HG03460 (cell line): Measurements from ENCODE around the gene AHRR.
"Not testable (repeated sequence)": the region's sequence is repeated elsewhere in the genome, so short reads cannot be mapped to it uniquely, and the experiment has no call there.

Experiments used
- ATAC-seq: cut with Tn5 transposase; IDR thresholded peaks from one replicate; pipeline ENCODE4 v1.9.1; 2021; ENCODE audit not compliant: unreplicated experiment

Gene AHRR

DNA sequence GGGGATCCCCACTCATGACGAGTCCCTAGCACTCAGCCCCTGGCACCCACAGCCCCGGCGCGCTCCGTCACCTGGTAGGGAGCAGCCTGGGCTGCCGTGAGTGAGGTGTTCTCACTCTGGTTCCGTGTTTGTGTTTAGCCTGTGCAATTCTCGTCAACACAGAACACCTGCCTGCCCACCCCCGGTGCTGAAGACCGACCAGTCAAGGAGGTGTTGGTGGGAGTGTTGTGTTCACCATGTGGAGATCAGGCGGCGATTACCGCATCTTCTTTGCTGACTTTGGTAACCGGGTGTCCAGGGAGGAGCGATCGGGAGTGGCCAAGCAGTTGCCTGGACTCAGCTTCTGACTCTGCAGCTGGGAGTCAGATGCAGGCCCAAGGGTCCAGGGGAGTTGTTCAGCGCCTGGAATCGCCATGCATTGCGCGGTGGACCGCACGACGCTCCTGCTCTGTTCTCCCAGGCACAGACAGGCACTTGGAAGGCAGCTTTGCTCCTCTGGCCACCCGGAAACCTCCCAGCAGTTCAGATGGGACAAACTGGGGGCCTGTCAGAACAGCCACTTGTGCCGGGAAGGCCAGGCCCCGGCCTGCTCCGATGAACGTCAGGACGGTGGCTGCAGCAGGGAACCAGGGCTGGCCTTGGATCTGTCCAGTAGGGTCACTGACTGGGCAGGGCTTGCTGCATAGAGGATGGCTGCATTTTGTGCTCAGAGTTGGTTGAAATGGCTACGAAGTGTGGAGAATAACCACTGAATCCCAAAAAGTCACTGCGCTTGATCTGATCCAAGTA lies 149.6 kb downstream of the AHRR start:
- no peak for ATAC-seq

DNA sequence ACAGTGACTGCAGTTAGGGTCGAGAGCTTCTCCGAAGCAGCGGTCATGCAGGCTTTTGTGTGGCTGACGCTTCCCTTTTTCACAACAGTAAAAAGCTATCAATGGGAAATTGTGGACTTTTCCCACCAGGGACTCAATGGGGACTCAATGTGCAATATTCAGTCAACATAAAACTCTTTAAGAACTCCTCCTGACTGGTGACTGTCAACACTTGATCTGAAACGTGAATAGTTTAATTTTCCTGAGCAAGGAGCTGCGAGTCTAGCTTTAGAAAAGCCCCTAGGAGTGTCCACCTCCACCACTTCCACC lies 150.2 kb downstream of the AHRR start:
- no peak for ATAC-seq

DNA sequence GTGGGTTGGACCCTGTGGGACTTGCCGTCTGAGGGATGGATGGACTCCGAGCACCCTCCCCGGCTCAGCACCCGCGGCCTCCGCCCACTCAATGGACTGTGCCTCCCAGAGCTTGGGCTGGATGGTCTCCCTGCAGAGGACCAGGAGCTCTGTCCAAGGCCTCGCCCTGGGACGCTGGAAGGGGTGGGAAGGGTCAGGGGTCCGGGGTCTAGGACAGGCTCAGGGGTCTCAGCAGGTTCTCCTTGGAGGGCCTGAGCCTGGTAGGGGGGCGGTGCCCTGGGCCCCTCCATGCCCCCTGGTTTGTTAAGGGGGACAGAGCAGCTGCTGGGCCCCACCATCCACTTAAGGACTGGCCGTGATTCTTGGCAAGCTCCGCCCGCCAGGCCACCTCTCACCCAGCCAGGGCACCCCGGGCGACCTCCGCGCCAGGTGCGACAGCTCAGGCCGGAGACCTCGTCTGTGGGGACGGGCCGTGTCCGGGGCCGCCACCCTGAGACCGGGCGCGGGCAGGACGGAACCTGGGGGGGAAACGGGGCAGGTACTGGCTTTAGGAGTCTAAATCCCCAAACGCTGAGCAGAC lies 150.7 kb downstream of the AHRR start:
- ATAC-seq: peak; percentile 15

DNA sequence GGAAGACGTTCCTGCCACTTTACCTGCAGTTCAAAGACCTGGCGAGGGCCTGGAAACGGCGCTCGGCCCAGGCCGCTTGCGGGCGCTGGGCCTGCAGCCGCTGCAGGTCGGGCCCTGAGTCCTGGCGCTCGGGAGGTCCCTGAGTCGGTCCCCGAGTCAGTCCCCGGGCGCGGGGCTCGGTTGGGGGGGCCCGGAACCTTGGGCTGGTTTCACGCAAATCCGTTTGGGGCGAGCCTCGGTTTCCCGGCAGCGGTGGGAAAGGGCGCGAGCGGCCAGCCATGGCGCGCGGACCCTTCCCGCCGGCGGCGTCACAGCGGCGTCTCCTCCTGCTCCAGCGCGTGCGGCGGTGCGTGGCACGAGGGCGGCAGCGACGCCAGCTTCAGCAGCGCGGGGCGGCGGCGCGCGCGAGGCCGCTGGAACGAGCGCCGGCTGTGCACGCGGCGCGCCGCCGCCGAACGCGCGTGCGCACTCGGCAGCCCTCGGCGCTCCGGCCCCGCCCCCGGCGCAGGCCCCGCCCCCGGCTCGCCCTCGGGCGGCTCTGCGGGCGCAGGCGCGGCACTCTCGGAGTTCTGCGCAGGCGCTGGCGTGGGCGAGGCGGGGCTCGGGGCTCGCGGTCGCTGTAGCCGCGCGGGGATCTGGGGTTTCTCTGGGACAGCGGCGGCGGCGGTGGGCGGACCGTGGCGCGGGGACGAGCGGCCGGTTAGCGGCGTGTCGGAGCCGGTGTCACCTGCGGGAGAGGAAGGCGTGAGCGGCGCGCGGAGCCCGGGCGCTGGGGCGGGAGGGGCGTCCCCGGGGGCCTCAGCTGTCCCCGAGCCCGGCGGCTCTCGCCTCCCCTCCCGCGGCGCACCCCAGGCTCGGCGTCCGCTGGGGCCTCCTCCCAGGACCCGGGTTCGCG lies 151.4 kb downstream of the AHRR start:
- ATAC-seq: peak; percentile 62

DNA sequence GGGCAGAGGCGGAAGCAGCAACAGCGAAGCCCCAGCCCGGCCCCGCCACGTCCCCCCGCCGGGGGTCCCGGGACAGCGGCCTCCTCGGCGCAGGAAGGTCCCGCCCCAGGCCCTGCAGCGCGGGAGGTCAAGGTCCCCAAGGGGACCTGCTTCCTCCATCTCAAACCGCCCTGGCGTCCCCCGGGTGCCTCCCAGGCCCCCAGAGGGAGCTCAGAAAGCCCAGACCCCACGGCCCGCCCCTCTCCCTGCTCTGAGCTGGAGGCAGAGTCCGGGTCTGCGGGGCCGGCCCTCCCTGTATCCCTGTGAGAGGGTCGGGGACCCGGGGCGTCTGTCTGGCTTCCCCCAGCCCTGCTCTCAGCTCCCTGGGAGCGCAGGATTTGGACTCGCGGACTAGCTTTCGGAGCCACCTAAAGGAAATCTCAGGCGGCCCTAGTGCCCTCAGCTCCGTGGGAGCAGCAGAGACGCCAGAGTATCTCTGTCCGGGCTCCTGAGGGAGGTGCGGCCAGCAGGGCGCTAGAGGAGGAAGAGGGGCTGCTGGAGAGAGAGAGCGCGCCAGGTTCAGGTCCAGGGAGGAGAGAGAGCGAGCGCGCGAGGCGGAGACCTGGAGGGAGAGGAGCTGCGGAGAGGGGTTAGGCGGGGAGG lies 152.2 kb downstream of the AHRR start:
- peak; percentile 28 for ATAC-seq

DNA sequence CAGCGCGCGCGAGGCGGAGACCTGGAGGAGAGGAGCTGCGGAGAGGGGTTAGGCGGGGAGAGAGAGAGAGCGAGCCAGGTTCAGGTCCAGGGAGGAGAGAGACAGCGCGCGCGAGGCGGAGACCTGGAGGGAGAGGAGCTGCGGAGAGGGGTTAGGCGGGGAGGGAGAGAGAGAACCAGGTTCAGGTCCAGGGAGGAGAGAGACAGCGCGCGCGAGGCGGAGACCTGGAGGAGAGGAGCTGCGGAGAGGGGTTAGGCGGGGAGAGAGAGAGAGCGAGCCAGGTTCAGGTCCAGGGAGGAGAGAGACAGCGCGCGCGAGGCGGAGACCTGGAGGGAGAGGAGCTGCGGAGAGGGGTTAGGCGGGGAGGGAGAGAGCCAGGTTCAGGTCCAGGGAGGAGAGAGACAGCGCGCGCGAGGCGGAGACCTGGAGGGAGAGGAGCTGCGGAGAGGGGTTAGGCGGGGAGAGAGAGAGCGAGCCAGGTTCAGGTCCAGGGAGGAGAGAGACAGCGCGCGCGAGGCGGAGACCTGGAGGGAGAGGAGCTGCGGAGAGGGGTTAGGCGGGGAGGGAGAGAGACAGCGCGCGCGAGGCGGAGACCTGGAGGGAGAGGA lies 152.8 kb downstream of the AHRR start:
- not testable (repeated sequence) for ATAC-seq

DNA sequence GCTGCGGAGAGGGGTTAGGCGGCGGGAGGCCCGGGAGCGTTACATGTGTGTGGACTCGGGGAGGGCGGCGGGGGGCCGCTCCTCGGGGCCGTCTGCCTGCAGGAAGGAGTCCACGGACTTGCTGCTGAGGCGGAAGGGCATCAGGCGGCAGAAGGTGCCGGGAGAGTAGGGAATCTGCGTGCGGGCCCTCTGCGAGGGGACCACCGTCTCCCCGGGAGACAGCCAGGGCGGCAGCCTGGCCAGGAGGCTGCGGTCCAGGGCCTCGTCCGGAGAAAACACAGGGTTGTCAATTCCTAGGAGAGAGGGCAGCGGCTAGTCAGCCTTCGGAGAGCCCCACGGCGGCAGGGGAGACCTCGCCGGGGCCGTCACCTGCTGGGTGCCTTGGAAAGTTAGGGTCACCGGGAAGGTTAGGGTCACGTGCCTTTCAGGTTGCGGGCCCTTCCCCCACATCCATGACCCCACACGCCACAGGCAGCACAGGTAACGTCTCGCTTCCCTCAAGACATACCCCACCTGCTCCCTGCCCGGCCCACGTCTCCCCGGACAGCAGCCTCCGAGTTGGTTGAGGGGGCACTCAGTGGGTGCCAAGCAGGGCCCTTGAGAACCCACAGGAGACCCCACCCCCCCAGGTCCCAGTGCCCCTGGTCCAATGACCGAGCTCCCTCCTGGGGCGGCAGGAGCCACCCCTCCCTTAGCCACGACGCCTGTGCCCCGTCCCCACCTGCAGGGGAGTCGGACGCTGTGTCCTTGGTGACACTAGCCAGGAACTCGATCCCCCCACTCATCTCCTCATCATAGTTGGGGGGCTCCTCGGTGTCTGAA lies 153.5 kb downstream of the AHRR start:
- ATAC-seq: no peak

DNA sequence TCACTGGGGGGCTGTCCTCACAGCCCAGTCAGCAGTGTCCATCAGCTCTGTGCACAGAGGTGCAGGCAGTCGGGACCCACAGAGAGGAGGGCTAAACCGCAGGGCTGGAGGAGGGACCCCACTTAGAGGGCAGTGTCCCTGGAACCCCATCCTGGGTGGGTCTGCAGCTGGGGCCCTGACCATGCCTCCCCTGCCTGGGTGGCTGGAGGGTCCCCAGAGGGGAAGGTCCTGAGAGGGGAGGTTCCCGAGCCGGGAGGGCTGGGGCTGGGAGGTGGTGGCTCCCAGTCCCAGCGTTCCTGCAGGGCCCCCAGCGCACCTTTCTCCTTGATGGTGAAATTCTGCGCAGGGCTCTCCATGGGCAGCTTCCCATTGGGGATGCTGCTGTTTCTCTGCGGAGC lies 154.2 kb downstream of the AHRR start:
- ATAC-seq: no peak

DNA sequence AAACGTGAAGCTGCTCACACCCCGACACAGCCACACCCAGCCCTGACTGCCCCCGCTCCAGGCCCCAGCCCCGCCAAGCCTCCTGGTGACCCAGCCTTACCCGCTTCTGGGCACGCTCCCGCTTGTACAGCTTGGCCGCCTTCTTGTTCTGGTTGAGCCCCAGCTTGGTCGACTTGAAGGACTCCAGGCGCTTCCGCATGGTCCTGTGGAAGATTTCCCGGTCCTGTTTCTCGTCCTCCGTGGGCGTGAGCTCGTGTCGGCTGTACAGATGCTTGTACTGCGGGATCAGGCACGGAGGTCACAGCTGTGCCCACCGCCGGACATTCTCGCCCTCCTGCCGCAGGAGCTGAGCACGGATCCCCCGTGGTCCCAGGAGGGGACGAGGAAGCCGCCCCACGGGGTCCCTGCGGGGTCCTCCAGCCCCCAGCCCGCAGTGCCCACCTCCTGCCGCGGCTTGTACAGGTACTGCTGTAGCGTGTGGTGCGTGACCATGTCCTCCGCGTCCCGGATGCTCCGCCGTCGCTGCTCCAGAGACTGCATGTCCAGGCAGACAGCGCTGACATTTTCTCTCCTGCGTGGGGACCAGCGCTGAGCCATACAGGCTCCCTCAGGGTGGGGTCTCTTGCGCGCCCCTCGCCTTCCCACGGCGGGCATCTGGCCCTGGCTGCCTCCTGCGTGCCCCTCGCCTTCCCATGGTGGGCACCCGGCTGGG lies 154.7 kb downstream of the AHRR start:
- ATAC-seq: no peak

DNA sequence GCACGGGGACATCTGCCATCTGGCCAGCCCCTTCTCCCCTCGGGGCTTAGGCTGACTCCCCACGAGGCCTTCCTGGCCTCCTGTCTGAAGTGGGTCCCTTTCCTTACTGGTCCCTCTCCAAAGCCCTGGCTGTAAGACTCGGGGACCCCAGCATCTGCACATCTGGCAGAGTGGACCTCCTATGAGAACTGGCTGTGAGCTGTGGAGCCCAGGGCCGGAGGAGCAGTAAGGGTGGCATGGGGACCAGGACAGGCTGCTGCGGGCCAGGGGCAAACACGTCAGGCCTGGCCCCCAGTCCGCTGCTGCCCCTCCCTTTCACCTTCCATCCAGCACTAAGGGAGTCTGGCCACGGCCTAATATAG lies 155.3 kb downstream of the AHRR start:
- ATAC-seq: no peak

DNA sequence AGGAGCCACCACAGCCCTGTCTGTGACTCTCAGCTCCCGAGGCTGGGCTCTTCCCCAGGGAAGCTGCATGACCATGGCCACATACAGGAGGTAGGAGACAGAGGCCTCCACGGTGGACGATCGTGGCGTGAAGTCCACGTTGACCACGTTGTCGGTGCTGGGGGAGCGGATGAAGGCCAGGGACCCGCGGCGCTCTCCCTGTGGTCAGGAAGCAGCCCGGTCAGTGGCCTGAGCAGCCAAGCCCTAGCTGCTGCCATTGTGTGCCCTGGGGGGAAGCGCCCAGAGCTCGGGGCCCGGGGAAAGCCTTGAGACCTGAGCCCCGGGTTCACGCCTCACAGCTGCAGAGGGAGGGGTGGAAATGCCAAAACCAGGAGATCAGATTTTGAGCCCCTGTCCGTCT lies 155.7 kb downstream of the AHRR start:
- ATAC-seq: no peak

DNA sequence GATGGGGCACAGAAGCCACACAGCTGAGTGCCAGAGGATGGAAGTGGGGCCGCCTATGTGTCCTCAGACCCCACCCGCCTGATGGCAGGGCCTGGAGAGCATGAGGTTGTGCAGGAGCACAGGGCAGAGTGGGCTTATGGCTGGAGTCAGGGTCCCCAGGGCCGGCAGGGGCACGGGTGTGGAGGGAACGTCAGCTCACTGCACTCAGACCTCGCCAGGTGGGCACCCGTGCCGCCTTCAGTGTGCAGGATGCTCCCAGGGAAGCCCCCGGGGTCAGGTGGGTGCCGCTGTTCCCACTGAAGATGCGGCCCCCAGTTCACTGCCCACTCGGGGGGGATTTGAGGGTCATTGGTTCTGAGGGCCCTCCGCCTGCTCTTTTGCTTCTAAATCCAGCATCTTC lies 156.4 kb downstream of the AHRR start:
- ATAC-seq: no peak

DNA sequence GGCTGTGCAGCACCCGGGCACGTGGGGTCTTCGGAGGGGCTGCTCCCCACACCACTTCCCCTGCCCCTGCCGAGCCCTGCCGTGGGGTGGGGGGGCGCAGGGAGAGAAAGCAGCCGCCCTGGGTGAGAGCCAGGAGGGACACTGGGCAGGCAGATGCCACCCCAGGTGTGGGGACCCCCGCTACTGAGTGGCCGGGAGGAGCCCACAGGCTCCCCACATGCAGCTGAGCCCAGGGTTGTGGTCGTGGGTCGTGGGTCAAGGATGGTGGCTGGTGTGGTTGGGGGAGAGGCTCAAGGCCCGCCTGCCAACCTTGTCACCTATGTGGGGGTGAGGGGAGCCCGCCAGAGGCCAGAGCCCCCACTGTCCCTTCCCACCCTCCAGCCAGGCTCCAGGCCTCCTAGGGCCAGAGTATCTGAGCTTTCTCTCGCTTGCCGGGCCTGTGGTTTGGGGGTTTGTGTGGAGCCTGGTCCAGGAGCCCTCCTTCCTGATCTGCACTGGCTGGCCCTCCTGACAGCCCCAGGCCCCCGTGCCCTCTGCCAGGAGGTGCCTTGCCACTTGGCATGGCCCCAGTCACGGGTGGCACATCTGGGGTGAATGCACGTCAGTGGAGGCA lies 157.0 kb downstream of the AHRR start:
- ATAC-seq: no peak

DNA sequence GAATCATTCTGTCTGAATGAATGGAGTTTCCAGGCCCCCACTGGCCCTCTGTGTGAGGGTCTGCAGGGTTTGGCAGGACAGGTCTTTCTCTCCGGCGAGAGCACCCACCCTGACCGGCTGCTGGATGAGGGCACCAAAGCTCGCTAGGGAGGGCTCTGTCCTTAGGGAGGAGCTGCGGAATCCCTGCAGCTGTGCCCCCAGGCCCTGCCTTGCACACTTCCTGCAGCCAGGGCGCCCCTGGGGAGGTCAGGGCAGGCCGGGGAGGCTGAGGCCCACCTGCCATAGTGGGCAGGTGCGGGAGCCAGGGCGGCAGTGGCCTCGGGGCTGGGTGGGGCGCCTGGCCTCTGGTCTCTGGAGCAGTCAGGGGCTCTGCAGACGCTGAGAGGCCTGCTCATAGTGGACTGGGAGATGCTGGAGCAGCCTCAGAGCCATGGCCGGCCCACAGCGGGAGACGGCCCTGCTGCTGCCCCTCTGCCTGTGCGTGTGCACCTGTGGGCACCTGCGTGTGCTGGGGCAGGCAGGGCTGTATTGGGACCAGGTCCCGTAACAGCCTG lies 157.5 kb downstream of the AHRR start:
- ATAC-seq: no peak

DNA sequence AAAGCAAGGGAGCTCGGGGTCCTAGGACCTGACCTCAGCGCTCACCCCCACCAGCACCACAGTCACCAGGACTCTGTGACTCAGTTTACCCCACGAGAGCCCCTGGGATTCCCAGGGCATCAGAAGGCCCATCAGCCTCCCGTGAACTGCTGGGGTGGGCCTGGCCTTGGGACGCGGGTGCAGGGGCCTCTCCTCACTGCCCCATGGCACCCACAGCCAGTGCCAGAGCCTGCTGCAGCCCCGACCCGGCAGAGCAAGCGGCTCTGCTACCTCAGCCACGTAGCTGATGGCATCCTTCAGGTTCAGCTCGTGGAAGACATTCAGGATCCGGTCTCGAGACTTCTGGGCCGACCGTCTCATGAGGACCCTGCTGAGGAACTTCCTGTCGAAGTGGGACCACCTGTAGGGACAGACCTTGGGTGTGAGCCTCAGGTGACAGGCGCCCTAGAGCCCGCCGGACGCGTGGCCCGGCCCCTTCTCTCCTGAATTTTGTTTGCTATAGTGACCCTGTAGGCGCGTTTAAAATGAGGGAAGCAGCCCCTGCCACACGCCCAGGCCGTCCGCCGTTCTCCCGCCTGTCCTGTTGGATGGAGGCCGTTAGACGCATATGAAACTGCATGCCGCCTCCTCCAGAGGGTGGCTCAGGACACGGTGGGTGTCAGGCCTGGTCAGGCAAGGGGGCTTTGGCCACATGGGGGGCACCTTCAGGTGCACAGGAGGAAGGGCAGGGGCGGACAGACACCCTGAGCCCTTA lies 158.2 kb downstream of the AHRR start:
- no peak for ATAC-seq

DNA sequence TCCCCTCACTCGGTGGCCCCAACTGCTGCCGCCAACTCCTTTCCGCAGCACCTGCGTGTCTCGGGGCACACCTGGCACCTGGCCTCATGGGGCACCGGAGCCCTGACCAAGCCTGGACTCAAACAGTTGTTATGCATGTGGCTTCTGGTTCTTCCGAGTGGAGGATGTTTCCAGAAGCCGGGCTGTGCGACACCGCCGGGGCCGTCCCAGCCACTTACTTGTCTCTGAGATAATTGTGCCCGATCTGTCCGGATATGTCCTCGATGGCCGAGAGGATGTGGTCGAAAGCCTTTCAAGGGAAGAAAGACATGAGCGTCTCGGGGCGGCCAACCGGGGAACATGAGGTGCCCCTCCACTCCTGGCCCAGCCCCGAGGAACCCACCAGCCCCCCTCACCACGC lies 159.8 kb downstream of the AHRR start:
- ATAC-seq: no peak

DNA sequence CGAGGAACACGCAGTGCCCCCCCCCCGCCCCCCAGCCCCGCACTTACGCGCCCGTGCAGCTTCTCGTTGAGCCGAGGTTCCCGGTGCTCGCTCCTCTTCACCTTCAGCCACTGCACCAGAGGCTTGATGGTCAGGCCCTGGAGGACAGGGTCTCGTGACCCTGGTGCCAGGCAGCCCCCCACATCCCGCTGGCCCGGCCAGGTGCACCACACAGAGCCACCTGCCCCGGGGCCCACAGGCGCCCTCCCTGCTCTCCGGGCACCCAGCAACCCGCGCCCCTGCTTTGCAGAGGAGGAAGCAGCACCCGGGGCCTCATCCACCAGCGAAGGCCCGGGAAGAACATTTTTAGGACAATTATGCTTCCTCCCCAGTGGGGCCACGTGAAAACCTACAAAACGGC lies 160.5 kb downstream of the AHRR start:
- no peak for ATAC-seq

DNA sequence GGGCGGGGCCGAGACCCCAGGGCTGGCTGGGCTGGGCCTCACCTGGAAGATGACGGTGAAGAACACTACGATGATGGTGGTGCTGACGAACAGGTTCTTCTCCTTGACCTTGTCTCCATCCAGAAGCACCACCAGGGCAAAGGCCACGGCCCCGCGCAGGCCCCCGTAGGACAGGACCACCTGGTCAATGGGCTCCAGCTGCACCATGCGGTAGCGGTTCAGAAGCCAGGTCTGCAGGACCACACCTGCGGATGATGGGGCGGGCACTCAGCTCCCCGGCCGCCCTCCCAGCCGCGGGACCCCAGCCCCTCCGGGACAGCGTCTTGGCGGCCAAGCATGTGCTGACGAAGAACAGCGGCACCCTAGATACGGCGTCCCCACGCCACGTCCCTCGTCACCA lies 161.0 kb downstream of the AHRR start:
- ATAC-seq: no peak
